Neural progenitor cell (in vitro differentiated cells): ENCODE results near the gene INPP1.

Experiments used
- CTCF ChIP-seq: fragments of 200-600 bp; sonication (generic); IDR thresholded peaks from 2 replicates; pipeline ENCODE4 v1.5.1; 2017; ENCODE audit warnings: antibody characterized with exemption, mild to moderate bottlenecking
- EZH2 ChIP-seq: fragments of 200-600 bp; sonication (generic); IDR thresholded peaks from 2 replicates; pipeline ENCODE4 v1.6.1; 2017; ENCODE audit warnings: antibody characterized with exemption, mild to moderate bottlenecking, moderate library complexity
- EZH2phosphoT487 ChIP-seq: fragments of 200-600 bp; sonication (generic); IDR thresholded peaks from 2 replicates; pipeline ENCODE4 v1.6.1; 2017; ENCODE audit warnings: antibody characterized with exemption

- TF ChIP-seq EZH2 (no peak), CTCF (no peak), EZH2phosphoT487 (no peak)
These were observed 29.5 kb upstream of the INPP1 start for GRCh38 chr2:190313880-190314279.
